PC-3 (cell line): ENCODE measurements around the gene UBP1. TPM values are rescaled to one million over a fixed set of nuclear protein-coding genes. Genes with fewer than 3 reads are reported as not detected.

Experiments
- ATAC-seq: fragments of 200-7000 bp; cut with Tn5 transposase; 2 replicates; pipeline ENCODE4 v1.9.1; 2020; ENCODE audit warnings: mild to moderate bottlenecking, moderate library complexity
- BruUV-seq: library from RNA; stranded (reverse); fragments of 400-500 nt; replicated peaks from 2 replicates; lab custom pipeline; 2021; lab: Mats Ljungman, UMichigan
- CTCF ChIA-PET: fragments of 300-600 bp; sonication (Branson Sonifier 250); formaldehyde crosslinking; loops from one replicate; lab custom pipeline; 2022; ENCODE audit warnings: antibody characterized with exemption; lab: Charles Lee
- POLR2A ChIA-PET: fragments of 300-600 bp; sonication (Branson Sonifier 250); formaldehyde crosslinking; loops from one replicate; lab custom pipeline; 2022; ENCODE audit warnings: antibody characterized with exemption; ENCODE audit not compliant: unreplicated experiment; lab: Charles Lee
- DNase-seq: peaks from one replicate; pipeline ENCODE4 v3.0.0-alpha.2; 2015
- H2AFZ ChIP-seq: fragments of 300-600 bp; sonication (generic); 2 replicates; pipeline ENCODE4 v1.6.0; 2016; ENCODE audit warnings: antibody characterized with exemption, low read length
- H3F3A ChIP-seq: fragments of 300-600 bp; sonication (generic); one replicate; pipeline ENCODE4 v1.6.0; 2017; ENCODE audit warnings: antibody characterized with exemption, low read length, control low read depth, mild to moderate bottlenecking; ENCODE audit not compliant: unreplicated experiment
- H3K27ac ChIP-seq: fragments of 300-600 bp; sonication (generic); 2 replicates; pipeline ENCODE4 v1.5.1; 2016; ENCODE audit warnings: mild to moderate bottlenecking, low read length
- H3K27me3 ChIP-seq: fragments of 300-600 bp; sonication (generic); 2 replicates; pipeline ENCODE4 v1.6.1; 2016; ENCODE audit warnings: low read length, mixed read lengths
- H3K36me3 ChIP-seq: fragments of 300-600 bp; sonication (generic); 2 replicates; pipeline ENCODE4 v1.6.1; 2016; ENCODE audit warnings: low read depth, mixed run types, low read length, mixed read lengths
- H3K4me1 ChIP-seq: fragments of 300-600 bp; sonication (generic); 2 replicates; pipeline ENCODE4 v1.5.1; 2016; ENCODE audit warnings: low read length; ENCODE audit not compliant: insufficient read depth
- H3K4me2 ChIP-seq: fragments of 300-600 bp; sonication (generic); 2 replicates; pipeline ENCODE4 v1.6.0; 2016; ENCODE audit warnings: low read length
- H3K4me3 ChIP-seq: fragments of 300-600 bp; sonication (generic); 2 replicates; pipeline ENCODE4 v1.5.1; 2016; ENCODE audit warnings: mild to moderate bottlenecking, low read length, mixed read lengths
- H3K79me2 ChIP-seq: fragments of 300-600 bp; sonication (generic); 2 replicates; pipeline ENCODE4 v1.6.1; 2017; ENCODE audit warnings: low read length, mixed read lengths
- H3K9ac ChIP-seq: fragments of 300-600 bp; sonication (generic); 2 replicates; pipeline ENCODE4 v1.6.0; 2016; ENCODE audit warnings: mild to moderate bottlenecking, low read length
- H3K9me2 ChIP-seq: fragments of 300-600 bp; sonication (generic); replicated peaks from 2 replicates; pipeline ENCODE4 v1.6.1; 2016; ENCODE audit warnings: mixed run types, low read length, mixed read lengths
- H3K9me3 ChIP-seq: fragments of 300-600 bp; sonication (generic); 2 replicates; pipeline ENCODE4 v1.6.1; 2016; ENCODE audit warnings: low read length, mixed read lengths
- H4K20me1 ChIP-seq: fragments of 300-600 bp; sonication (generic); 2 replicates; pipeline ENCODE4 v1.6.1; 2016; ENCODE audit warnings: low read length, mixed read lengths
- CTCF ChIP-seq: fragments of 300-600 bp; sonication (generic); conservative IDR thresholded peaks from 2 replicates; pipeline ENCODE4 v1.5.1; 2017; ENCODE audit warnings: antibody characterized with exemption, low read depth, mild to moderate bottlenecking, low read length
- EZH2 ChIP-seq: fragments of 300-600 bp; sonication (generic); IDR thresholded peaks from one replicate; pipeline ENCODE4 v1.6.1; 2017; ENCODE audit warnings: antibody characterized with exemption, mild to moderate bottlenecking, low read length; ENCODE audit not compliant: unreplicated experiment
- EZH2phosphoT487 ChIP-seq: fragments of 300-600 bp; sonication (generic); IDR thresholded peaks from 2 replicates; pipeline ENCODE4 v1.6.1; 2018; ENCODE audit warnings: mild to moderate bottlenecking, antibody characterized with exemption, low read length, borderline replicate concordance
- intact Hi-C: fragments of 100-400 bp; cut with micrococcal nuclease; formaldehyde crosslinking; loops from 2 replicates; pipeline ENCODE4 v1.9.0; 2023
- total RNA-seq: library from RNA; depleted of rRNA; stranded (reverse); fragments of >200 nt; gene quantifications from 2 replicates; pipeline ENCODE4 v1.2.3, GENCODE V29; 2014

UBP1 gene
- total RNA-seq, 1 experiment from 2014 or later: 49.3 TPM

GRCh38 chr3:33441225-33441976, 1.2 kb upstream of the UBP1 start:
- POLR2A ChIA-PET: no interaction called here
- peak overlapping the region; percentile 85 for H3K9ac ChIP-seq
- peak overlapping the region; percentile 74 for H3K4me3 ChIP-seq
- peaks cover 26% of the 10 kb centered on the region for H3K4me1 ChIP-seq
- peak overlapping the region; percentile 85 for H3K27ac ChIP-seq
- no peak for ATAC-seq
- peaks cover 30% of the 10 kb centered on the region for H4K20me1 ChIP-seq
- H3F3A ChIP-seq: no peaks in the 10 kb centered on the region
- DNase-seq: peak; percentile 21
- peaks cover 35% of the 10 kb centered on the region for H3K79me2 ChIP-seq
- H3K36me3 ChIP-seq: no peaks in the 10 kb centered on the region
- no peaks in the 10 kb centered on the region for H3K9me3 ChIP-seq
- no peaks in the 10 kb centered on the region for H3K9me2 ChIP-seq
- intact Hi-C loops: loop anchor here (2.0 kb wide), 1 partner anchor 275 kb away; no protein-coding TSS in a partner anchor
- BruUV-seq: TSS peak; percentile 98
- CTCF ChIA-PET: no interaction called here
- no peaks in the 10 kb centered on the region for H3K27me3 ChIP-seq
- H2AFZ ChIP-seq: peak overlapping the region; percentile 90
- no peak for TF ChIP-seq EZH2phosphoT487
- TF ChIP-seq EZH2: no peak
- TF ChIP-seq CTCF: no peak
- peak overlapping the region; percentile 93 for H3K4me2 ChIP-seq

- no peak for TF ChIP-seq CTCF
- TF ChIP-seq EZH2: no peak
- TF ChIP-seq EZH2phosphoT487: no peak
- H3K4me1 ChIP-seq: peaks cover 26% of the 10 kb centered on the region
- no TSS peak for BruUV-seq
- H3K9me3 ChIP-seq: no peaks in the 10 kb centered on the region
- no peaks in the 10 kb centered on the region for H3K27me3 ChIP-seq
- H3K4me3 ChIP-seq: peak overlapping the region; percentile 84
- peak overlapping the region; percentile 91 for H3K4me2 ChIP-seq
- H3K36me3 ChIP-seq: no peaks in the 10 kb centered on the region
- H4K20me1 ChIP-seq: peaks cover 41% of the 10 kb centered on the region
- ChIA-PET POLR2A (interaction anchor here (0.6 to 0.7 kb wide), 2 partner anchors 29 to 142 kb away, joined by 5 to 6 read pairs; no protein-coding TSS in a partner anchor), CTCF (interaction anchor here (0.9 to 1.0 kb wide), 2 partner anchors 19 to 347 kb away, joined by 3 to 4 read pairs; no protein-coding TSS in a partner anchor)
- H3K79me2 ChIP-seq: peaks cover 51% of the 10 kb centered on the region
- H2AFZ ChIP-seq: peak overlapping the region; percentile 35; the same call in 1 of the 2 replicates
- DNase-seq: peak; percentile 31
- H3K9me2 ChIP-seq: no peaks in the 10 kb centered on the region
- peak; percentile 10 for ATAC-seq
- H3K9ac ChIP-seq: peak overlapping the region; percentile 91
- no peaks in the 10 kb centered on the region for H3F3A ChIP-seq
- peak overlapping the region; percentile 39 for H3K27ac ChIP-seq
- intact Hi-C loops: loop anchor here (1.0 to 5.0 kb wide), 5 partner anchors 46 to 358 kb away; partner anchors contain the start of gene PDCD6IP
Observed at GRCh38 chr3:33439546-33440327, 468 bp downstream of the UBP1 start.
